Skin of body (tissue), 2 donors: ENCODE data around the gene PCDHGB5. TPM values are rescaled to one million over a fixed set of nuclear protein-coding genes. Genes with fewer than 3 reads are reported as not detected.
"Not testable (repeated sequence)": the region's sequence is repeated elsewhere in the genome, so short reads cannot be mapped to it uniquely, and the experiment has no call there.

Experiments
- DNase-seq: peaks from one replicate; lab custom pipeline; 2025; lab: John Stamatoyannopoulos, UW
- total RNA-seq: library from RNA; depleted of rRNA; stranded (reverse); fragments of >200 nt; gene quantifications from one replicate; pipeline ENCODE4 v1.2.3, GENCODE V29; 2014

Gene PCDHGB5
- 8.0 TPM for total RNA-seq

DNA sequence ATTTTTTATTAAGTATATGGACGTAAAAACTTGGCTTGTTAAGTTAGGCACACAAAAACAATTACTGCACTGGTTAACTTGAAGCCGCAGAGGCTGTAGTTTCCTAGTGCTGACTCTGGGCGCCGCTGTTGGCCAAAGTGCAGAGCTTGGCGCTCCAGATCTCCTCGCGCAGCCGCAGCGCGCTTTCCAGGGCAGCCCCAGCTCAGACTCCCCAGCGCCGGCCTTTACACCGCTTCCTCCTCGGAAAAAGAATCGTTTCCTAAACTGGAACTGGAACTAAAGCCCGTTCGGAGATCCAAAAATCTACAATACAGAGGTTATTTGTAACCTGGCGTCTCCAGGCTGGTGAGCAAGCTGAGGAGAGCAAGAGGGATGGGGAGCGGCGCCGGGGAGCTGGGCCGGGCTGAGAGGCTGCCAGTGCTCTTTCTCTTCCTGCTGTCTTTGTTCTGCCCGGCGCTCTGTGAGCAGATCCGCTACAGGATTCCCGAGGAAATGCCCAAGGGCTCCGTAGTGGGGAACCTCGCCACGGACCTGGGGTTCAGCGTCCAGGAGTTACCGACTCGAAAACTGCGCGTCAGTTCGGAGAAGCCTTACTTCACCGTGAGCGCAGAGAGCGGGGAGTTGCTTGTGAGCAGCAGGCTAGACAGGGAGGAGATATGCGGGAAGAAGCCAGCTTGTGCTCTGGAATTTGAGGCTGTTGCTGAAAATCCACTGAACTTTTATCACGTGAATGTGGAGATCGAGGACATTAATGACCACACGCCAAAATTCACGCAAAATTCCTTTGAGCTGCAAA, at the start of gene PCDHGB5:
TSS of gene PCDHGB5 (plus strand) at position 192 of the 796 bp plus-strand sequence. CDS start at position 373, 181 bp downstream.
- not testable (repeated sequence) for DNase-seq

DNA sequence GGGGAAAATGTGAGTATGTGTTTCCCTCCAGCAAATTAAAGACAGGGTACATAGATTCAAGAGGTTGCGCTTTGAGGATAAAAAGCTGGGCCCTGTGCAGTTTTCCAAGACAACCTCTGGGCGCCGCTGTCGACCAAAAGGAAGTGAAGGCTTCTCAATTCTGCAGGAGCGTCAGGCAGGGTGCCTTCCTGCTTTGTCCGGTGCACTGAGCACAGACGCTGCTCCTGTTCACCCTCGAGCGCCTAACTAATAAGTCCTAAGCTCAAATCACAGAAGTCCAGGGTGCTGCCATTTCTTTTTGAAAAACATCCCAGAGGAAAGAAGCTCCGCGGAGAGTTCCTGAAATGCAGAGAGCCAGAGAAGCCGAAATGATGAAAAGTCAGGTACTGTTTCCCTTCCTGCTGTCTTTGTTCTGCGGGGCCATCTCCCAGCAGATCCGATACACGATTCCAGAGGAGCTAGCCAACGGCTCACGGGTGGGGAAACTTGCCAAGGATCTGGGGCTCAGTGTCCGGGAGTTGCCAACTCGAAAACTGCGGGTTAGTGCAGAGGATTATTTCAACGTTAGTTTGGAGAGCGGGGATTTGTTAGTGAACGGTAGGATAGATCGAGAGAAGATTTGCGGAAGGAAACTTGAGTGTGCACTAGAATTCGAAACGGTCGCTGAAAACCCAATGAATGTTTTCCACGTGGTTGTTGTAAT, 47.7 kb upstream of the PCDHGB5 start, which contains the start of gene PCDHGB1:
TSS of gene PCDHGB1 (plus strand) at position 183 of the 703 bp plus-strand sequence. CDS start at position 345, 162 bp downstream.
- no peak for DNase-seq

DNA sequence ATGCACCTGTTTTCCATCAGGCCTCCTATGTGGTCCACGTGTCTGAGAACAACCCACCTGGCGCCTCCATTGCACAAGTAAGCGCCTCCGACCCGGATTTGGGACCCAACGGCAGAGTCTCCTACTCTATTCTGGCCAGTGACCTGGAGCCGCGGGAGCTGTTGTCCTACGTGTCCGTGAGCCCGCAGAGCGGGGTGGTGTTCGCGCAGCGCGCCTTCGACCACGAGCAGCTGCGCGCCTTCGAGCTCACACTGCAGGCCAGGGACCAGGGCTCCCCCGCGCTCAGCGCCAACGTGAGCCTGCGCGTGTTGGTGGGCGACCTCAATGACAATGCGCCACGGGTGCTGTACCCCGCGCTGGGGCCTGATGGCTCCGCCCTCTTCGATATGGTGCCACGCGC, 46.2 kb upstream of the PCDHGB5 start:
- DNase-seq: no peak

DNA sequence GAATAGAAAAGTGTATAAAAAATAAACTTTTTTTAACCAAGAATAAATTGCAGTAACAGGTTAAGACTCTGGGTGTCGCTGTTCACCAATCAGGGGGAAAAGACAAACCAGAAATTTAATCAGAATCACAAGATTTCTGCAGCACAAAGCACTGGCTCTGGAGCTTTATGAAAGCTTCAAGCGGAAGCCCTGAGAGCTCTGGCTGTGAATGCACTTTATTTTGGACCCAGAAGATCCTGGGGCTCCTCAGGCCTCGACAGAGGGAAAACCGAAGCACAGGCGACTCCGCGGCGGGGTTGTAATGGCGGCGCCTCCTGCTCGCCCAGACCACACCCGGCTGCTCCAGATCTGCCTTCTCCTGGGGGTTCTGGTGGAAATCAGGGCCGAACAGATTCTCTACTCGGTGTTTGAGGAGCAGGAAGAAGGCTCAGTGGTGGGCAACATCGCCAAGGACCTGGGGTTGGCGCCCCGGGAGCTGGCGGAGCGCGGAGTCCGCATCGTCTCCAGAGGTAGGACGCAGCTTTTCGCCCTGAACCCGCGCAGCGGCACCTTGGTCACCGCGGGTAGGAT, 42.8 kb upstream of the PCDHGB5 start, which contains the start of gene PCDHGA4:
TSS of gene PCDHGA4 (plus strand) at position 122 of the 570 bp plus-strand sequence. CDS start at position 209, 87 bp downstream.
- DNase-seq: no peak

DNA sequence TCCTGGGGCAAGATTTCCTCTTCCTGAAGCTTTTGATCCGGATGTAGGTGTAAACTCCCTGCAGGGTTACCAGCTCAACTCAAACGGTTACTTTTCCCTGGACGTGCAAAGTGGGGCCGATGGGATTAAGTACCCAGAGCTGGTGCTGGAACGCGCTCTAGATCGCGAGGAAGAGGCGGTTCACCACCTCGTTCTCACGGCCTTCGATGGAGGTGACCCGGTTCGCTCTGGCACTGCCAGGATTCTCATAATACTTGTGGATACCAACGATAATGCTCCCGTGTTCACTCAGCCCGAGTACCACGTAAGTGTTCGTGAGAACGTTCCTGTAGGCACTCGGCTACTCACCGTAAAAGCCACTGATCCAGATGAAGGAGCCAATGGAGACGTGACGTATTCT, 42.1 kb upstream of the PCDHGB5 start:
- no peak for DNase-seq

DNA sequence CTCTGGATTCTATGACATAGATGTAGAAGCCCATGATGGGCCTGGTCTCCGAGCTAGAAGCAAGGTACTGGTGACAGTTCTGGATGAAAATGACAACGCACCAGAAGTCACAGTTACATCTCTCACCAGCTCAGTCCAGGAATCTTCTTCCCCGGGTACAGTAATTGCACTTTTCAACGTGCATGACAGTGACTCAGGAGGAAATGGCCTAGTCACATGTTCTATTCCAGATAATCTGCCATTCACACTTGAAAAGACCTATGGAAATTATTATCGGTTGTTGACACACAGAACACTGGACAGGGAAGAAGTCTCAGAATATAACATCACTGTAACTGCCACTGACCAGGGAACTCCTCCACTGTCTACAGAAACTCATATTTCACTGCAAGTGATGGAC, 41.6 kb upstream of the PCDHGB5 start:
- DNase-seq: no peak

DNA sequence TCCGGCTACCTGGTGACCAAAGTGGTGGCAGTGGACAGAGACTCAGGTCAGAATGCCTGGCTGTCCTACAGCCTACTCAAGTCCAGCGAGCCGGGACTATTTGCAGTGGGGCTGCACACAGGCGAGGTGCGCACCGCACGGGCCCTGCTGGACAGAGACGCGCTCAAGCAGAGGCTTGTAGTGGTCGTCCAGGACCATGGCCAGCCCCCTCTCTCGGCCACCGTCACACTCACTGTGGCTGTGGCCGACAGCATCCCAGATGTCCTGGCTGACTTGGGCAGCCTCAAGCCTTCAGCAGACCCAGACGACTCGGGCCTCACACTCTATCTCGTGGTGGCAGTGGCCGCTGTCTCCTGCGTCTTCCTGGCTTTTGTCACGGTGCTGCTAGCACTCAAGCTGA, 40.8 kb upstream of the PCDHGB5 start:
- no peak for DNase-seq

DNA sequence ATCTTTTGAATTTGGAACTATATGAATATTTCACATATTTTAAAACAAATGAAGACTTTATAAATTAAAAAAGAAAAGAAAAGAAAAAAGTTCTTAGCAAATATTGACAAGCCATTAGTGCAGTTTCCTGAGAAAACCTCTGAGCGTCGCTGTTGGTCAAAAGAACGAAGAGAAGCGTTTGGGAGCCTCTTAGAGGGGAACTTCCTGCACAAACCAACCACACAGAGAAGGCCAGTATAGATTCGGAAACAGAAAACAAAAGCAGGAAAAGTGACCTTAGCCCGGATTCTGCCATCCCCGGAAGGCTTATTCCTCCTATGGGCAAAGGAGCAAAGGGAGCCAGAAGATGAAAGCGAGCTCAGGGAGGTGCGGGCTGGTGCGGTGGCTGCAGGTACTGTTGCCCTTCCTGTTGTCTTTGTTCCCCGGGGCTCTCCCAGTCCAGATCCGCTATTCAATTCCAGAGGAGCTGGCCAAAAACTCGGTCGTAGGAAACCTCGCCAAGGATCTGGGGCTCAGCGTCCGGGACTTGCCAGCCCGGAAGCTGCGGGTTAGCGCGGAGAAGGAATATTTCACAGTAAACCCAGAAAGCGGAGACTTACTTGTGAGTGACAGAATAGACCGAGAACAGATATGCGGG, 37.8 kb upstream of the PCDHGB5 start, which contains the start of gene PCDHGB2:
TSS of gene PCDHGB2 (plus strand) at position 205 of the 637 bp plus-strand sequence. CDS start at position 347, 142 bp downstream.
- no peak for DNase-seq

DNA sequence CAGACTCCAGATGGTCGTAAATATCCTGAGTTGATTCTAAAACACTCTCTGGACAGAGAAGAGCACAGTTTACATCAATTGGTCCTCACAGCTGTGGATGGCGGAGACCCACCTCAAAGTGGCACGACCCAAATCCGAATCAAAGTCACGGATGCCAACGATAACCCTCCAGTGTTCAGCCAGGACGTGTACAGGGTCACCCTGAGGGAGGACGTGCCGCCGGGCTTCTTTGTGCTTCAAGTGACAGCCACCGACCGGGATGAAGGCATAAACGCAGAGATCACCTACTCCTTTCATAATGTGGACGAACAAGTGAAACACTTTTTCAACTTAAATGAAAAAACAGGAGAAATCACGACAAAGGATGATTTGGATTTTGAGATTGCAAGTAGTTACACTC, 37.1 kb upstream of the PCDHGB5 start:
- no peak for DNase-seq

DNA sequence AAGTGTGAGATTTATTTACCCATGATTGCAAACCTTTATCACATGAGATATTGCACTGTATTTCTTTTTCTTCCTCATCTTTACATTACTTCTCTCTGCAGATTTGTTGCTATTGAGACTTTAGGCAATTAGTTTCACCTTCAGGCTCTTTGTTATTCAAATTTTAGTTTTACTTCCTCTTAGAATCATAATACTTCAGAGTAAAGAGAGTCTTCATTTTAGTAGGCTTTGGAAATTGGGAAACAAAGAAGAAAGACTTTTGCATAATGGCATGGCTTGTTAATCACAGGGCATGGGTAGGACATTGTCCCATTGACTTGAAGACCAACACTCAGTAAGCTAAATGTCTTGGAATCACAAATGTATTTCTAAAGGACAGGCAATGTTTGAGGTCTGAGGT, 35.0 kb upstream of the PCDHGB5 start:
- DNase-seq: no peak

DNA sequence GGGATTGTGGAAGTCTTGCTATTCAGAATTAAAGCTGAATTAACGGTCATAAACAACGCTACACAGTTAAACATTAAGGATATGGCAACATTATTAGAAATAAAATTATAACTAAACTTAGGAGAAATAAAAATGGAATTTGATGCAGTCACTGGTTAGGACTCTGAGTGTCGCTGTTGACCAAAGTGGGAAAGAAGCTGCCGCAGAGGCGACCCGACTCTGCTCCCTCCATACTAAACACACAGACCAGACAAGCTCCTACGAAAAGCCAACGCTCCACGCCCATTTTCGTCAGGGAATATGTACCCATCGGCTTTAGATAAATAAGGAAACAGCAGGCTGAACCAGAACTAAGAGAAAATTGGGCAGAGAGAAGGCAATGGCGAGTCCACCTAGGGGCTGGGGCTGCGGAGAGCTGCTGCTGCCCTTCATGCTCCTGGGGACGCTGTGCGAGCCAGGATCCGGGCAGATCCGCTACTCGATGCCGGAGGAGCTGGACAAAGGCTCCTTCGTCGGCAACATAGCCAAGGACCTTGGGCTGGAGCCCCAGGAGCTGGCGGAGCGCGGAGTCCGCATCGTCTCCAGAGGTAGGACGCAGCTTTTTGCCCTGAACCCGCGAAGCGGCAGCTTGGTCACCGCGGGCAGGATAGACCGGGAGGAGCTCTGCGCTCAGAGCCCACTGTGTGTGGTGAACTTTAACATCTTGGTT, 33.6 kb upstream of the PCDHGB5 start, which contains the start of gene PCDHGA5:
TSS of gene PCDHGA5 (plus strand) at position 211 of the 709 bp plus-strand sequence. CDS start at position 380, 169 bp downstream.
- no peak for DNase-seq

DNA sequence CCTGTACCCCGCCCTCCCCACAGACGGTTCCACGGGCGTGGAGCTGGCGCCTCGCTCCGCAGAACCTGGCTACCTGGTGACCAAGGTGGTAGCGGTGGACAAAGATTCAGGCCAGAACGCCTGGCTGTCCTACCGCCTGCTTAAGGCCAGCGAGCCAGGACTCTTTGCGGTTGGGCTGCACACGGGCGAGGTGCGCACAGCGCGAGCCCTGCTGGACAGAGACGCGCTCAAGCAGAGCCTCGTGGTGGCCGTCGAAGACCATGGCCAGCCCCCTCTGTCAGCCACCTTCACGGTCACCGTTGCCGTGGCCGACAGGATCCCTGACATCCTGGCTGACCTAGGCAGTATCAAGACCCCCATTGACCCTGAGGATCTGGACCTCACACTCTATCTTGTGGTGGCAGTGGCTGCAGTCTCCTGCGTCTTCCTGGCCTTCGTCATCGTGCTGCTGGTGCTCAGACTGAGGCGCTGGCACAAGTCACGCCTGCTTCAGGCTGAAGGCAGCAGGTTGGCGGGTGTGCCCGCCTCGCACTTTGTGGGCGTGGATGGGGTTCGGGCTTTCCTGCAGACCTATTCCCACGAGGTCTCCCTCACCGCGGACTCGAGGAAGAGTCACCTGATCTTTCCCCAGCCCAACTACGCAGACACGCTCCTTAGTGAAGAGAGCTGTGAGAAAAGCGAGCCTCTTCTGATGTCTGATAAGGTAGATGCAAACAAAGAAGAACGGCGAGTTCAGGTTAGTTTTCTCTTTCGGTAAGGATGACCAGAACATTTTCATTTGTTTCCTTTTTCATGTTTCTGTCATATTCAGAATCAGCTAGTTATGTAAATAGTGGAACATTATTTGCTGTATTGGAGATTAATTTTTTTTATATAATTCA, 31.5 kb upstream of the PCDHGB5 start:
- DNase-seq: no peak

DNA sequence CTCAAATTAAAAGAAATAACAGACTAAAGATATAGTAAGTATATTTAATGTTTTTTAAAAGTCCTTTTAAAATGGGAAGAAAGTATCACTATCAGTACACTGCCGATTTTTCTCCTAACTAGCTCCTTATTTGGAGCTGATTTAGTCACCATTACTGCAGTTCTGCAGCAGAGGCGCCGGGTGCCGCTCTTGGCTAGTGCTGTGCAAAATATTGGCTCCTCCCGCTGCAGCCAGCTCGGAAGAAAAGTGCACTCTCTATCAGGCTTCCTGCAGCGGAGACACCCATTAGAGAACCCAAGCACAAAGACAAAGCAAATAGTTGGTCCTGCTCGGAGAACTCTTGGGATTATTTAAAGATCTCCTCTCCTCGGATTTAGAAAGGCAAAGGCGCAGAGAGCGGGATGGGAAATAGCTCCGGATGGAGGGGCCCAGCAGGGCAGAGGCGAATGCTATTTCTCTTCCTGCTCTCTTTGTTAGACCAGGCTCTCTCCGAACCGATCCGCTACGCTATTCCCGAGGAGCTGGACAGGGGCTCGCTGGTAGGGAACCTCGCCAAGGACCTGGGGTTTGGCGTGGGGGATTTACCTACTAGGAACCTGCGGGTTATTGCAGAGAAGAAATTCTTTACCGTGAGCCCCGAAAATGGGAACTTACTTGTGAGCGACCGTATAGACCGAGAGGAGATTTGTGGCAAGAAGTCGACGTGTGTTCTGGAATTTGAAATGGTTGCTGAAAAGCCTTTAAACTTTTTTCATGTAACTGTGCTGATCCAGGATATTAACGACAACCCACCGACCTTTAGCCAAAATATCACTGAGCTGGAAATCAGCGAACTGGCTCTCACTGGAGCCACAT, 27.5 kb upstream of the PCDHGB5 start, which contains the start of gene PCDHGB3:
TSS of gene PCDHGB3 (plus strand) at position 249 of the 855 bp plus-strand sequence. CDS start at position 402, 153 bp downstream.
- no peak for DNase-seq

DNA sequence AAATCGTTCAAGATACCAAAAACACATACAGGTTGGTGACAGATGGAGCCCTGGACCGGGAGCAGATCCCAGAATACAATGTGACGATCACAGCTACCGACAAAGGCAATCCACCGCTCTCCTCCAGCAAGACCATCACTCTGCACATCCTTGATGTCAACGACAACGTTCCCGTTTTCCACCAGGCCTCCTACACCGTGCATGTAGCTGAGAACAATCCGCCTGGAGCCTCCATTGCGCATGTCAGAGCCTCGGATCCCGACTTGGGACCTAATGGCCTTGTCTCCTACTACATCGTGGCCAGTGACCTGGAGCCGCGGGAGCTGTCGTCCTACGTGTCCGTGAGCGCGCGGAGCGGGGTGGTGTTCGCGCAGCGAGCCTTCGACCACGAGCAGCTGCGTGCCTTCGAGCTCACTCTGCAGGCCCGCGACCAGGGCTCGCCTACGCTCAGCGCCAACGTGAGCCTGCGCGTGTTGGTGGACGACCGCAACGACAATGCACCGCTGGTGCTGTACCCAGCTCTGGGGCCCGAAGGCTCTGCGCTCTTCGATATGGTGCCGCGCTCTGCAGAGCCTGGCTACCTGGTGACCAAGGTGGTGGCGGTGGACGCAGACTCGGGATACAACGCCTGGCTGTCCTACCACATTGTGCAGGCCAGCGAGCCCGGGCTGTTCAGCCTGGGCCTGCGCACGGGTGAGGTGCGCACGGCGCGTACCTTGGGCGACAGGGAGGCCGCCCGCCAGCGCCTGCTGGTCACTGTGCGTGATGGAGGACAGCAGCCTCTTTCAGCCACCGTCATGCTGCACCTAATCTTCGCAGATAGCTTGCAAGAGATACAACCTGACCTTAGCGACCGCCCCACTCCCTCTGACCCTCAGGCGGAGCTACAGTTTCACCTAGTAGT, 25.9 kb upstream of the PCDHGB5 start:
- no peak for DNase-seq

DNA sequence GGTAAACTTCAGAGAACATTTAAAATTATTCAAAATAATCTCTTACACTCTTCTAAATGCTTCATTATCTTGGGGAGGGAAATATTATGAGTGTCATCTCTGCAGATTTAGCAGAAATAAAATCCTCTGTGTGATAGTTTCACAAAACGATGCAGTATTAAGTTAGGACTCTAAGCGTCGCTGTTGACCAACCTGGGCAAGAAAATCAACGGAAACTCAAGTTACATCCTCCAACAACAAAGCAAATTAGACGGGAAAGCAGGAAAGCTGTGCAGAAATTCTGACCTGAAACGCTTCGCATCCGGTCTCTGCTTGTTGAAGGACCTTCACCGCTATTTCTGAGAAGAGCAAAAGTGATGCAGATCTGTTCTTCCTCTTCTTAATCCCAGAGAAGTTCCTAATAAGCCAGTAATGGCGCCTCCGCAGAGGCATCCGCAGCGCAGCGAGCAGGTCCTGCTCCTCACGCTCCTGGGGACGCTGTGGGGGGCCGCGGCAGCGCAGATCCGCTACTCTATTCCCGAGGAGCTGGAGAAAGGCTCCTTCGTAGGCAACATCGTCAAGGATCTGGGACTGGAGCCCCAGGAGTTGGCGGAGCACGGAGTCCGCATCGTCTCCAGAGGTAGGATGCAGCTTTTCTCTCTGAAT, 24.0 kb upstream of the PCDHGB5 start, which contains the start of gene PCDHGA6:
TSS of gene PCDHGA6 (plus strand) at position 219 of the 645 bp plus-strand sequence. CDS start at position 412, 193 bp downstream.
- DNase-seq: no peak

DNA sequence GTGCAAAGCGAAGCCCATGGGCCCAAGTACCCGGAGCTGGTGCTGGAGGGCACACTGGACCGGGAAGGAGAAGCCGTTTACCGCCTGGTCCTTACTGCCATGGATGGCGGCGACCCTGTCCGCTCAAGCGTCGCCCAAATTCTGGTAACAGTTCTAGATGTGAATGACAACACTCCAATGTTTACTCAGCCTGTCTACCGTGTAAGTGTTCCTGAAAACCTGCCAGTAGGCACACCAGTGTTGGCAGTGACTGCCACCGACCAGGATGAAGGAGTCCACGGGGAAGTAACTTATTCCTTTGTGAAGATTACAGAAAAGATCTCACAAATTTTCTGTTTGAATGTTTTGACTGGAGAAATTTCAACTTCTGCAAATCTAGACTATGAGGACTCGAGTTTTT, 23.1 kb upstream of the PCDHGB5 start:
- no peak for DNase-seq
